ENCODE measurements around the gene DGKB. TPM values are rescaled to one million over a fixed set of nuclear protein-coding genes. Genes with fewer than 3 reads are reported as not detected.

Gene DGKB
- total and polyA plus RNA-seq, 2 experiments from 2014 or later, result 0.28 to 1.7 TPM

DNA sequence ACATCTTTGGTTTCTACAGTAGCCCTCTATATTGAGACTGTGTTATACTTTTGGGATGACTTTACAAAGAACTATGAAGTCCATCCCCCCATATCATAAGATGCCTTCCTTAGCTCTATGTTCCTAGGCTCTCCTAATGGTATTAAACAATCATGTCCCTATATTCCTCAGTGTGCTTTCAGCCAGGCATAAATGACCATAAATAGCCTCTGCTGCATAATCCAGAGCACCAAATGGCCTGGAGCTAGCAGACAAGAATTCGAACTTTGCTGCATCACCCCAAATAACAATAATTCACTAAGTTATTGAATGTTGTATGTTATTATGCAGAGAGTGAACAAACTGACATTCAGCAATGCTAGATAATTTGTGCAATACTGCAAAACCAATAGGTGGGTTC, 405.2 kb downstream of the DGKB start:
- DNase-seq (ENCODE audit: low spot score), result no peak
- Histone ChIP-seq H3K4me3 (no peak overlapping the region), H3K9me3 (ENCODE audit: low read depth) (no peaks in the 10 kb centered on the region), H2AFZ (no peak overlapping the region), H3K27me3 (no peaks in the 10 kb centered on the region), H3K27ac (no peak overlapping the region), H3K36me3 (replicated peaks; ENCODE audit: insufficient read depth, low read depth) (no peaks in the 10 kb centered on the region), H3K79me2 (no peaks in the 10 kb centered on the region), H3K9me2 (replicated peaks; ENCODE audit: insufficient read depth) (no peaks in the 10 kb centered on the region), H3K4me2 (no peak overlapping the region), H4K20me1 (ENCODE audit: insufficient read depth, poor library complexity, severe bottlenecking) (no peaks in the 10 kb centered on the region), H3K4me1 (ENCODE audit: insufficient read depth) (no peaks in the 10 kb centered on the region)
- WGBS (ENCODE audit: low lambda C conversion rate, missing lambda C conversion rate), result 76% methylated on average over 1 of the region's 1 CpG
- no peak for TF ChIP-seq EZH2 (IDR thresholded peaks at IDR 0.05; ENCODE audit: borderline replicate concordance)
- no peak for TF ChIP-seq EZH2phosphoT487 (IDR thresholded peaks at IDR 0.05; ENCODE audit: low read depth, severe bottlenecking, unreplicated experiment)
- TF ChIP-seq, protein P1, sequence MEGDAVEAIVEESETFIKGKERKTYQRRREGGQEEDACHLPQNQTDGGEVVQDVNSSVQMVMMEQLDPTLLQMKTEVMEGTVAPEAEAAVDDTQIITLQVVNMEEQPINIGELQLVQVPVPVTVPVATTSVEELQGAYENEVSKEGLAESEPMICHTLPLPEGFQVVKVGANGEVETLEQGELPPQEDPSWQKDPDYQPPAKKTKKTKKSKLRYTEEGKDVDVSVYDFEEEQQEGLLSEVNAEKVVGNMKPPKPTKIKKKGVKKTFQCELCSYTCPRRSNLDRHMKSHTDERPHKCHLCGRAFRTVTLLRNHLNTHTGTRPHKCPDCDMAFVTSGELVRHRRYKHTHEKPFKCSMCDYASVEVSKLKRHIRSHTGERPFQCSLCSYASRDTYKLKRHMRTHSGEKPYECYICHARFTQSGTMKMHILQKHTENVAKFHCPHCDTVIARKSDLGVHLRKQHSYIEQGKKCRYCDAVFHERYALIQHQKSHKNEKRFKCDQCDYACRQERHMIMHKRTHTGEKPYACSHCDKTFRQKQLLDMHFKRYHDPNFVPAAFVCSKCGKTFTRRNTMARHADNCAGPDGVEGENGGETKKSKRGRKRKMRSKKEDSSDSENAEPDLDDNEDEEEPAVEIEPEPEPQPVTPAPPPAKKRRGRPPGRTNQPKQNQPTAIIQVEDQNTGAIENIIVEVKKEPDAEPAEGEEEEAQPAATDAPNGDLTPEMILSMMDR (IDR thresholded peaks at IDR 0.05; ENCODE audit: poor library complexity), result no peak

DNA sequence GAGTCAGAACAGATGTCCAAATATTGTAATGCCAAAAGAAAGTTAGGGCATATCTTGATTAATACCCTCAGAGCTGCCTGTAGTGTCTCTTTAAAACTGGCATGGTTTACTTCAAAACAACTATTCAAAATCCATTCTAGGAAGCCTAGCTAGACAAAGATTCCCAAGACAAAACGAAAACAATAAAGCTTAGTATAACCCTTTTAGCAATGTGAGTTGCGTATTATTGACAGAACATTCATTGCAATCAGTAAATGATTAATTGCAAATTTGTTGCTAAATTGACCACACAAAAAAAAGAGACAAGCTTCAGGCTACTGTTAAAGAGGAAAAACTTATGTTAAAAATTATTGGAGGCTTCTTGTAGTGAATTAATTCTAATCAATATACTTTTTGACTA, 406.9 kb downstream of the DGKB start:
- 75% methylated on average over 2 of the region's 2 CpGs for WGBS (ENCODE audit: low lambda C conversion rate, missing lambda C conversion rate)
- no peak for TF ChIP-seq EZH2 (IDR thresholded peaks at IDR 0.05; ENCODE audit: borderline replicate concordance)
- TF ChIP-seq, protein P1 (IDR thresholded peaks at IDR 0.05; ENCODE audit: poor library complexity), result no peak
- TF ChIP-seq EZH2phosphoT487 (IDR thresholded peaks at IDR 0.05; ENCODE audit: low read depth, severe bottlenecking, unreplicated experiment), result no peak
- no peak for DNase-seq (ENCODE audit: low spot score)

DNA sequence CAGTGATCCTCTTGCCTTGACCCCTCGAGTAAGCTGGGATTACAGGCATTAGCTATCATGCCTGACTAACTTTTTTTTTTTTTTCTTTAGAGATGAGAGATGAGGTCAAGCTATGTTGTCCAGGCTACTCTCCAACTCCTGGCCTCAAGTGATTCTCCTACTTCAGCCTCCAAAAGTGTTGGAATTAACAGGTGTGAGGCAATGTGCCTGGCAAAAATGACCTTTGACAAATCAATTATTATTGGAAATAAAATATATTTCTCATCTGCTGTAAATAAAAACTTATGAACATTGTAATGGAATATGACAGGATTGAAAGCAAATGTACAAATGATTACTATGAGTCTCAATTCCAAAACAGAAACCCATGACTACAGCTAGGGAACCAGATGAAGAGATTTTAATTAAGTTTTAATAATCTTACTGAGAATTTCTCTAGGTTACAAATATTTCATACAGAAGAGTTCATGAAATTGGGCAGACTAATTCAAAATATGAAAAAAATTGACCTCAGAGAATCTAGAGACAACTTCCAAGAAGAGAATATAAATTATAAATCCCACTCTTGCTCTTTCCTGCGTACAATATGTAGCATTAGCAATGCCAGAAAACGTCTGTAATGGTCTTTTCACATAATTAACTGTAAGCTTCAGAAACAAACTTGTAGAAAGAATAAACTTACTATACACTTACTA, 414.7 kb downstream of the DGKB start:
- Histone ChIP-seq H3K9me2 (replicated peaks; ENCODE audit: insufficient read depth) (no peaks in the 10 kb centered on the region), H4K20me1 (ENCODE audit: insufficient read depth, poor library complexity, severe bottlenecking) (no peaks in the 10 kb centered on the region), H3K4me3 (no peak overlapping the region), H2AFZ (no peak overlapping the region), H3K9me3 (ENCODE audit: low read depth) (no peaks in the 10 kb centered on the region), H3K79me2 (no peaks in the 10 kb centered on the region), H3K36me3 (replicated peaks; ENCODE audit: insufficient read depth, low read depth) (no peaks in the 10 kb centered on the region), H3K27me3 (no peaks in the 10 kb centered on the region), H3K27ac (no peak overlapping the region), H3K4me1 (ENCODE audit: insufficient read depth) (no peaks in the 10 kb centered on the region), H3K4me2 (no peak overlapping the region)
- no peak for DNase-seq (ENCODE audit: low spot score)
- TF ChIP-seq EZH2 (IDR thresholded peaks at IDR 0.05; ENCODE audit: borderline replicate concordance), result no peak
- WGBS (ENCODE audit: low lambda C conversion rate, missing lambda C conversion rate), result 67% methylated on average over 3 of the region's 3 CpGs

More for the DNA sequence above, 406.9 kb downstream of the DGKB start:
- no peaks in the 10 kb centered on the region for H4K20me1 ChIP-seq (ENCODE audit: insufficient read depth, poor library complexity, severe bottlenecking)
- no peak overlapping the region for H3K4me2 ChIP-seq
- H3K9me2 ChIP-seq (replicated peaks; ENCODE audit: insufficient read depth), result no peaks in the 10 kb centered on the region
- H3K4me3 ChIP-seq, result no peak overlapping the region
- no peaks in the 10 kb centered on the region for H3K79me2 ChIP-seq
- H3K36me3 ChIP-seq (replicated peaks; ENCODE audit: insufficient read depth, low read depth), result no peaks in the 10 kb centered on the region
- no peak overlapping the region for H2AFZ ChIP-seq
- no peak overlapping the region for H3K27ac ChIP-seq
- no peaks in the 10 kb centered on the region for H3K4me1 ChIP-seq (ENCODE audit: insufficient read depth)
- no peaks in the 10 kb centered on the region for H3K27me3 ChIP-seq
- H3K9me3 ChIP-seq (ENCODE audit: low read depth), result no peaks in the 10 kb centered on the region

DNA sequence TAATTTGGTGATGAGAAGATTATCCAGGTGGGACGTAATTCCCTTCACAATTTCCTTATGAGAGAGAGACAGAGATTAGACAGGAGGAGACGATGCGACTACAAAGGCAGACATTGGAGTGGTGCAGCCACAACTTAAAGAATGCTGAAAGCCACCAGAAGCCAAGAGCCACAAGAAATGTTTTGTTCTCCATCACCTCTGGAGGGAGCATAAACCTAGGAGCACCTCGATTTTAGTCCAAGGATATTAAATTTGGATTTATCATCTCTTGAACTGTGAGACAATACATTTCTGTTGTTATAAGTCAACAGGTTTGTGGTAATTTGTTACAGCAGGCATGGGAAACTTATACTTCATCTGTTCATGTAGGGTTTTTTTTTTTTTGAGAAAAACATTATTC, 418.9 kb downstream of the DGKB start:
- no peak overlapping the region for H3K4me3 ChIP-seq
- no peaks in the 10 kb centered on the region for H3K36me3 ChIP-seq (replicated peaks; ENCODE audit: insufficient read depth, low read depth)
- H3K9me3 ChIP-seq (ENCODE audit: low read depth), result no peaks in the 10 kb centered on the region
- H3K9me2 ChIP-seq (replicated peaks; ENCODE audit: insufficient read depth), result no peaks in the 10 kb centered on the region
- H3K4me2 ChIP-seq, result no peak overlapping the region
- no peaks in the 10 kb centered on the region for H4K20me1 ChIP-seq (ENCODE audit: insufficient read depth, poor library complexity, severe bottlenecking)
- no peaks in the 10 kb centered on the region for H3K4me1 ChIP-seq (ENCODE audit: insufficient read depth)
- WGBS (ENCODE audit: low lambda C conversion rate, missing lambda C conversion rate), result 84% methylated on average over 4 of the region's 4 CpGs
- no peak overlapping the region for H3K27ac ChIP-seq
- no peaks in the 10 kb centered on the region for H3K79me2 ChIP-seq
- no peak overlapping the region for H2AFZ ChIP-seq
- DNase-seq (ENCODE audit: low spot score), result no peak
- TF ChIP-seq EZH2phosphoT487 (IDR thresholded peaks at IDR 0.05; ENCODE audit: low read depth, severe bottlenecking, unreplicated experiment) (no peak), EZH2 (IDR thresholded peaks at IDR 0.05; ENCODE audit: borderline replicate concordance) (no peak)
- TF ChIP-seq, protein P1 (IDR thresholded peaks at IDR 0.05; ENCODE audit: poor library complexity), result no peak
- H3K27me3 ChIP-seq, result no peaks in the 10 kb centered on the region
